HUES6 (cell line): ENCODE measurements around the gene MACROD1.

Experiments
- H3K27ac ChIP-seq: 2 replicates; pipeline ENCODE4 v1.7.0; 2013; ENCODE audit warnings: low read depth, mild to moderate bottlenecking, low read length, inconsistent platforms
- H3K27me3 ChIP-seq: 2 replicates; pipeline ENCODE4 v1.6.1; 2013; ENCODE audit warnings: low read length; ENCODE audit not compliant: control insufficient read depth, insufficient read depth
- H3K36me3 ChIP-seq: 2 replicates; pipeline ENCODE4 v1.6.1; 2013; ENCODE audit warnings: low read length; ENCODE audit not compliant: control insufficient read depth, insufficient read depth
- H3K4me1 ChIP-seq: 2 replicates; pipeline ENCODE4 v1.6.1; 2013; ENCODE audit warnings: low read length; ENCODE audit not compliant: control insufficient read depth, insufficient read depth
- H3K4me3 ChIP-seq: 2 replicates; pipeline ENCODE4 v1.5.1; 2013; ENCODE audit warnings: low read depth, low read length
- H3K9ac ChIP-seq: one replicate; pipeline ENCODE4 v1.6.1; 2013; ENCODE audit warnings: mild to moderate bottlenecking, low read length
- H3K9me3 ChIP-seq: 2 replicates; pipeline ENCODE4 v1.6.1; 2013; ENCODE audit warnings: low read depth, low read length; ENCODE audit not compliant: control insufficient read depth, insufficient read depth

The MACROD1 gene

DNA sequence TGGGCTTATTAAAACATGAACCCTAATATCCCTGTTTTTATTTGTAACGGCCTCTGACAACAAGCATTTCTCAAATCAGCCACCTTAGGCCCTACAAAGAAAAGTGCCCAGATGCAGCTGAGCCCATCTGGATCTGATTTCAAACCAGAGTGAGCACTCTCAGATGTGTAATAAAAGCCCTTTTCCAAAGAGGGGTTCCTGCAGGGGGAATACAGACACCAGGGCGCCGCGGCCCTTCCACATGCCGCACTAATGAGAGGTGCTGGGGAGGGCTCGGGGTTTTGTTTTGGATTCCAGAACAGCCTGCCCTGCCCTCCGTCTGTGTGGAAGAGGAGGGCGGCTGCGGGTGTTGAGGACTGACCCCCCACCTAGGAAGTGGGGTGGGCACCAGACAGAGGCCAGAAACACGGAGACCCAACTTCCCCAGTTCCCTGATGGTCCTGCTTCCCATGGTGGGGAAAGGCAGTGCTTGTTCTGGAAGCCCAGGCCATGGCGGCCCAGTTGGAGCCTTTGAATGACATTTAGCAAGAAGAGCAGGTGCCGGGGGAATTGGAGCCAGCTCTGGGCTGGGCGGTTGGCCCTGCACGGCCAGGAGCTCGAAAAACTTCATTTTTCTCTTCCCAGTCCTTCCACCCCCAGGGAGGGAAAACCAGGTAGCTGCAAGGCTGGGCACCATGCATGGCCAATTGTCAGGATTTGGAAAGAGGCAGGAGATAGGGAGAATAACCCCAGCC is 63.7 kb downstream of the MACROD1 start:
- Histone ChIP-seq H3K36me3 (no peaks in the 10 kb centered on the region), H3K27me3 (peaks cover 39% of the 10 kb centered on the region), H3K27ac (no peak overlapping the region), H3K4me3 (no peak overlapping the region), H3K4me1 (no peaks in the 10 kb centered on the region), H3K9me3 (no peaks in the 10 kb centered on the region), H3K9ac (no peak overlapping the region)

DNA sequence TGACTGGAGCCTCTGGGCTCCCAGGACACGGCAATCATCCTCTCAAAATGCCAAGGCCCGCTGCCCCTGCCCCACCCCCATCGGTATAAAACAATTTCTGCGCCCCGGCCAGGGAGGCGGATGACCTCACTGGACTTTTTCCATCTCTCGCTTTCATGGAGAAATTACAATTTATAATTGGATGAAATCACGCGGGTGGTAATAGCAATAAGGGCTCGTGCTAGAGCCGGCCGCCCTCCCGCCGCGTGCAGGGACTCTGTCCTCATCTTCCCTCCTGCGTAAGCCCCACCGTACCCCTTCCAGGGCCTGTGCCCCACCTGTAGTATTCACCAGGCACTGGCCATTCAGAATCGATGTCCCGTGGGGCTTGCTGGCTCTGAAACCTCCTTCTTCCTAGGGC is 64.5 kb downstream of the MACROD1 start:
- Histone ChIP-seq H3K9me3 (no peaks in the 10 kb centered on the region), H3K4me1 (no peaks in the 10 kb centered on the region), H3K9ac (no peak overlapping the region), H3K27me3 (peaks cover 38% of the 10 kb centered on the region), H3K36me3 (no peaks in the 10 kb centered on the region), H3K4me3 (no peak overlapping the region), H3K27ac (no peak overlapping the region)

GRCh38 chr11:64100782-64101353 is 65.0 kb downstream of the MACROD1 start:
- no peak overlapping the region for H3K9ac ChIP-seq
- peaks cover 3% of the 10 kb centered on the region; the same call in 1 of the 2 replicates for H3K4me1 ChIP-seq
- H3K4me3 ChIP-seq, result no peak overlapping the region
- H3K27me3 ChIP-seq, result peaks cover 35% of the 10 kb centered on the region
- no peak overlapping the region for H3K27ac ChIP-seq
- H3K9me3 ChIP-seq, result no peaks in the 10 kb centered on the region
- no peaks in the 10 kb centered on the region for H3K36me3 ChIP-seq

DNA sequence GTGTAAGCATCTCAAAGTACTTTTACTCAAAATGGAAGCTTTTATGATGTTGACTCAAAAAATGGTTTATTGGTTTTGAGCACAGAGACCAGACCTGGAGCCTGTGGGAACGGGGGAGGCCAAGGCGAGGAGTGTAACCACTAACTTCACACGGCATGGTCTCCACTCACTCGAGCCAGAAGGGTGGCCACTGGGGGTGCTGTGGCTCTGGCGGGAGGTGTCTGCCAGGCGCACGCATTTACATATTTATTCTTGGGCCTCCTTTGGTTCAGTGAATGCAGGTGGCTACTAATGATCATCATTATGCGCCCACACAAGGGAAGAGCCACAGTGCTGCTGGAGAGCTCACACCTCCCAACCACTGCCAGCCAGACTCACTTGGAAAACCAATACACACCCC is 65.6 kb downstream of the MACROD1 start:
- Histone ChIP-seq H3K27me3 (peaks cover 35% of the 10 kb centered on the region), H3K27ac (no peak overlapping the region), H3K4me3 (no peak overlapping the region), H3K4me1 (peaks cover 8% of the 10 kb centered on the region; the same call in 1 of the 2 replicates), H3K9me3 (no peaks in the 10 kb centered on the region), H3K36me3 (no peaks in the 10 kb centered on the region), H3K9ac (no peak overlapping the region)

DNA sequence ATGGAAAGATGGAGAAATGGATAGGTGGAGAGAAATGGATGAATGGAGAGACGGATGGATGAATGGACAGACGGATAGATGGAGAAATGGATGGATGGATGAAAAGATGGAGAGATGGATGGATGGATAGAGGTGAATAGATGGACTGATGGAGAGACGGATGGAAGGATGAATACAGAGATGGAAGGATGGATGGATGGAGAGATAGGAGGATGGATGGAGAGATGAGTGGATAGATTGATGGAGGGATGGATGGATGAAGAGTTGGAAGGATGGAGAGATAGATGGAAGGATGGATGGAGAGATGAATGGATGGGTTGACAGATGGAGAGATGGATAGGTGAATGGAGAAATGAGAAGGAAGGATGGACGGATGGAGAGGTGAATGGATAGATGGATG is 66.5 kb downstream of the MACROD1 start:
- Histone ChIP-seq H3K27me3 (peaks cover 35% of the 10 kb centered on the region), H3K9ac (no peak overlapping the region), H3K9me3 (no peaks in the 10 kb centered on the region)

GRCh38 chr11:64098318-64098831 is 67.5 kb downstream of the MACROD1 start:
- H3K36me3 ChIP-seq, result no peaks in the 10 kb centered on the region
- no peak overlapping the region for H3K27ac ChIP-seq
- H3K4me1 ChIP-seq, result peaks cover 21% of the 10 kb centered on the region; the same call in 1 of the 2 replicates
- H3K27me3 ChIP-seq, result peaks cover 31% of the 10 kb centered on the region
- no peaks in the 10 kb centered on the region for H3K9me3 ChIP-seq
- no peak overlapping the region for H3K9ac ChIP-seq
- H3K4me3 ChIP-seq, result no peak overlapping the region

More for the DNA sequence above, 66.5 kb downstream of the MACROD1 start:
- Histone ChIP-seq H3K36me3 (no peaks in the 10 kb centered on the region), H3K4me1 (peaks cover 17% of the 10 kb centered on the region; the same call in 1 of the 2 replicates), H3K4me3 (no peak overlapping the region), H3K27ac (no peak overlapping the region)

- H3K9me3 ChIP-seq, result no peaks in the 10 kb centered on the region
- H3K4me3 ChIP-seq, result no peak overlapping the region
- peaks cover 28% of the 10 kb centered on the region for H3K4me1 ChIP-seq
- no peak overlapping the region for H3K9ac ChIP-seq
- peaks cover 28% of the 10 kb centered on the region for H3K27me3 ChIP-seq
- no peak overlapping the region for H3K27ac ChIP-seq
- no peaks in the 10 kb centered on the region for H3K36me3 ChIP-seq
Observed at GRCh38 chr11:64097468-64098317, 68.2 kb downstream of the MACROD1 start.

GRCh38 chr11:64096835-64097234 is 69.1 kb downstream of the MACROD1 start:
- Histone ChIP-seq H3K9me3 (no peaks in the 10 kb centered on the region), H3K4me3 (no peak overlapping the region), H3K9ac (no peak overlapping the region), H3K4me1 (peaks cover 33% of the 10 kb centered on the region), H3K36me3 (no peaks in the 10 kb centered on the region), H3K27me3 (peaks cover 26% of the 10 kb centered on the region), H3K27ac (no peak overlapping the region)

DNA sequence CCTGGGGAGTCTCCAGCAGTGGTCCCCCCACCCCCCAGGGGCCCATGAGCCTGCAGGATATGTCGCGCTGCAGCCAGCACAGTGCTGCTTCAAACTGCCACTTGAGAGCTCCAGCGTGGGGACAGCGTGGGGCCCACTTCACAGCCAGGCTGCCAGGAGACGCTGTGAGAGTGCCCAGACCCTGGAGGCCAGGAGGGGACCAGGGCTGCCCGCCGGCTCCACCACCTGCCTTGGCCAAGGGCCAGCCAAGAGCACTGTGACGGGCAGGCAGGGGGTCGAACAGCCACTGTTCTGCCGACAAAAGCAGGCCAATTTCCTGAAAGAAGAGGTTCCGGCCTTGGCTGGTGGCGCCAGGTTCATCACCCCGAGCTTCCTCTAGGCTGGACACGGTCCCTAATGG is 70.0 kb downstream of the MACROD1 start:
- Histone ChIP-seq H3K9me3 (no peaks in the 10 kb centered on the region), H3K9ac (no peak overlapping the region), H3K27me3 (peaks cover 23% of the 10 kb centered on the region), H3K36me3 (no peaks in the 10 kb centered on the region), H3K4me3 (no peak overlapping the region), H3K4me1 (peaks cover 36% of the 10 kb centered on the region), H3K27ac (no peak overlapping the region)

- H3K4me3 ChIP-seq, result no peak overlapping the region
- no peaks in the 10 kb centered on the region for H3K9me3 ChIP-seq
- H3K4me1 ChIP-seq, result peaks cover 42% of the 10 kb centered on the region
- peaks cover 23% of the 10 kb centered on the region for H3K27me3 ChIP-seq
- no peak overlapping the region for H3K9ac ChIP-seq
- no peak overlapping the region for H3K27ac ChIP-seq
- no peaks in the 10 kb centered on the region for H3K36me3 ChIP-seq
Observed at GRCh38 chr11:64095273-64095817, 70.6 kb downstream of the MACROD1 start.
